Upper lobe of left lung (tissue), 4 donors: ENCODE measurements around the gene RNF44.

Experiments
- EP300 ChIP-seq, 4 donors: sonication (generic); formaldehyde crosslinking; IDR thresholded peaks; one replicate each; pipeline ENCODE4 v1.5.1; 2017; ENCODE audit warnings: antibody characterized with exemption in 4 of 4, control low read depth in 2 of 4
- TF ChIP-seq, protein P1 (sequence below), 6 experiments: fragments of 450-650 bp in 4 of 6; fragments of 200-600 bp in 2 of 6; sonication (generic) in 2 of 6; IDR thresholded peaks; one replicate each; pipeline ENCODE4 v1.5.1; 2016 to 2019; ENCODE audit warnings: antibody characterized with exemption in 6 of 6

- TF ChIP-seq, protein P1, sequence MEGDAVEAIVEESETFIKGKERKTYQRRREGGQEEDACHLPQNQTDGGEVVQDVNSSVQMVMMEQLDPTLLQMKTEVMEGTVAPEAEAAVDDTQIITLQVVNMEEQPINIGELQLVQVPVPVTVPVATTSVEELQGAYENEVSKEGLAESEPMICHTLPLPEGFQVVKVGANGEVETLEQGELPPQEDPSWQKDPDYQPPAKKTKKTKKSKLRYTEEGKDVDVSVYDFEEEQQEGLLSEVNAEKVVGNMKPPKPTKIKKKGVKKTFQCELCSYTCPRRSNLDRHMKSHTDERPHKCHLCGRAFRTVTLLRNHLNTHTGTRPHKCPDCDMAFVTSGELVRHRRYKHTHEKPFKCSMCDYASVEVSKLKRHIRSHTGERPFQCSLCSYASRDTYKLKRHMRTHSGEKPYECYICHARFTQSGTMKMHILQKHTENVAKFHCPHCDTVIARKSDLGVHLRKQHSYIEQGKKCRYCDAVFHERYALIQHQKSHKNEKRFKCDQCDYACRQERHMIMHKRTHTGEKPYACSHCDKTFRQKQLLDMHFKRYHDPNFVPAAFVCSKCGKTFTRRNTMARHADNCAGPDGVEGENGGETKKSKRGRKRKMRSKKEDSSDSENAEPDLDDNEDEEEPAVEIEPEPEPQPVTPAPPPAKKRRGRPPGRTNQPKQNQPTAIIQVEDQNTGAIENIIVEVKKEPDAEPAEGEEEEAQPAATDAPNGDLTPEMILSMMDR (IDR thresholded peaks at IDR 0.05): no peak
- no peak for TF ChIP-seq EP300 (IDR thresholded peaks at IDR 0.05)
These were observed 3.8 kb downstream of the RNF44 start for GRCh38 chr5:176533390-176533789.
